HEK293 (cell line): ENCODE data around the gene SLC35C1.

Experiments used
- CTCF ChIA-PET: fragments of 350-600 bp; formaldehyde crosslinking; extraction: SDS; loops from one replicate; lab custom pipeline; 2021; ENCODE audit warnings: antibody characterized with exemption; lab: Yijun Ruan, JAX
- POLR2A ChIA-PET: fragments of 300-600 bp; formaldehyde crosslinking; extraction: SDS; loops from one replicate; lab custom pipeline; 2020; ENCODE audit warnings: antibody characterized with exemption, inconsistent platforms; lab: Yijun Ruan, JAX
- H3K27ac ChIP-seq: fragments of 200-500 bp; sonication (Bioruptor generic); 2 replicates; pipeline ENCODE4 v1.5.1; 2014; ENCODE audit warnings: low read depth, low read length, control low read depth, inconsistent platforms; ENCODE audit errors: extremely low read depth
- H3K36me3 ChIP-seq, 2 experiments: fragments of 200-500 bp in 1 of 2; sonication (Bioruptor generic) in 1 of 2; 1 replicate in 1 of 2; 2 replicates in 1 of 2; pipeline ENCODE4 v1.5.1; 2014 to 2017; ENCODE audit warnings: inconsistent platforms in 2 of 2, low read length in 2 of 2; ENCODE audit not compliant: control insufficient read depth in 2 of 2, insufficient read depth in 1 of 2
- H3K4me1 ChIP-seq: fragments of 200-500 bp; sonication (Bioruptor generic); 2 replicates; pipeline ENCODE4 v1.5.1; 2014; ENCODE audit warnings: mild to moderate bottlenecking, low read length, inconsistent platforms; ENCODE audit not compliant: control insufficient read depth, insufficient read depth
- H3K4me3 ChIP-seq: 2 replicates; pipeline ENCODE4 v1.5.1; 2011; ENCODE audit warnings: low read depth, mild to moderate bottlenecking, control low read depth, low read length, moderate library complexity
- H3K9me3 ChIP-seq: fragments of 200-500 bp; sonication (Bioruptor generic); 2 replicates; pipeline ENCODE4 v1.5.1; 2014; ENCODE audit warnings: low read depth, low read length, inconsistent platforms; ENCODE audit not compliant: control insufficient read depth, insufficient read depth
- CTCF ChIP-seq: fragments of 450-650 bp; formaldehyde crosslinking; IDR thresholded peaks from 2 replicates; pipeline ENCODE4 v1.5.1; 2016; ENCODE audit warnings: missing biosample characterization, missing genetic modification characterization
- GLIS1 ChIP-seq: fragments of 450-650 bp; formaldehyde crosslinking; IDR thresholded peaks from 2 replicates; pipeline ENCODE4 v1.5.1; 2016; ENCODE audit warnings: missing biosample characterization, missing genetic modification characterization
- HIC1 ChIP-seq: fragments of 450-650 bp; formaldehyde crosslinking; IDR thresholded peaks from 2 replicates; pipeline ENCODE4 v1.5.1; 2016; ENCODE audit warnings: missing biosample characterization, missing genetic modification characterization
- KLF10 ChIP-seq: fragments of 450-650 bp; IDR thresholded peaks from 2 replicates; pipeline ENCODE4 v1.5.1; 2018; ENCODE audit warnings: missing biosample characterization, mild to moderate bottlenecking, missing genetic modification characterization
- KLF7 ChIP-seq: fragments of 450-650 bp; formaldehyde crosslinking; IDR thresholded peaks from 2 replicates; pipeline ENCODE4 v1.5.1; 2016; ENCODE audit warnings: missing biosample characterization, missing genetic modification characterization, borderline replicate concordance
- MEIS1 ChIP-seq: sonication (generic); formaldehyde crosslinking; IDR thresholded peaks from 2 replicates; pipeline ENCODE4 v1.8.1; 2022; ENCODE audit warnings: missing genetic modification reagents, mild to moderate bottlenecking, borderline replicate concordance
- SP2 ChIP-seq: fragments of 450-650 bp; formaldehyde crosslinking; IDR thresholded peaks from 2 replicates; pipeline ENCODE4 v1.5.1; 2016; ENCODE audit warnings: missing biosample characterization, missing genetic modification characterization
- TCF7L2 ChIP-seq: IDR thresholded peaks from 2 replicates; pipeline ENCODE4 v1.6.1; 2011; ENCODE audit warnings: low read depth, mild to moderate bottlenecking, inconsistent platforms, low read length, moderate library complexity, borderline replicate concordance
- TSHZ1 ChIP-seq: fragments of 450-650 bp; formaldehyde crosslinking; IDR thresholded peaks from 2 replicates; pipeline ENCODE4 v1.5.1; 2016; ENCODE audit warnings: missing biosample characterization, missing genetic modification characterization, borderline replicate concordance
- ZEB2 ChIP-seq: fragments of 450-650 bp; formaldehyde crosslinking; IDR thresholded peaks from 2 replicates; pipeline ENCODE4 v1.5.1; 2016; ENCODE audit warnings: missing biosample characterization, missing genetic modification characterization
- ZFP37 ChIP-seq: fragments of 450-650 bp; formaldehyde crosslinking; IDR thresholded peaks from 2 replicates; pipeline ENCODE4 v1.5.1; 2016; ENCODE audit warnings: missing biosample characterization, missing genetic modification characterization
- ZNF175 ChIP-seq: fragments of 450-650 bp; formaldehyde crosslinking; IDR thresholded peaks from 2 replicates; pipeline ENCODE4 v1.5.1; 2016; ENCODE audit warnings: missing biosample characterization, missing genetic modification characterization
- ZNF18 ChIP-seq: fragments of 450-650 bp; formaldehyde crosslinking; IDR thresholded peaks from 2 replicates; pipeline ENCODE4 v1.5.1; 2016; ENCODE audit warnings: missing biosample characterization, missing genetic modification characterization
- ZNF2 ChIP-seq: fragments of 450-650 bp; formaldehyde crosslinking; IDR thresholded peaks from 2 replicates; pipeline ENCODE4 v1.5.1; 2016; ENCODE audit warnings: missing biosample characterization, missing genetic modification characterization
- ZNF335 ChIP-seq: fragments of 450-650 bp; formaldehyde crosslinking; conservative IDR thresholded peaks from 2 replicates; pipeline ENCODE4 v1.5.1; 2016; ENCODE audit warnings: missing biosample characterization, missing genetic modification characterization
- ZNF341 ChIP-seq: fragments of 450-650 bp; formaldehyde crosslinking; IDR thresholded peaks from 2 replicates; pipeline ENCODE4; 2016; ENCODE audit warnings: low read depth, missing biosample characterization, missing genetic modification characterization
- ZNF449 ChIP-seq: fragments of 450-650 bp; formaldehyde crosslinking; IDR thresholded peaks from 2 replicates; pipeline ENCODE4 v1.5.1; 2017; ENCODE audit warnings: missing biosample characterization, mild to moderate bottlenecking, missing genetic modification characterization, moderate library complexity
- ZNF510 ChIP-seq: fragments of 450-650 bp; formaldehyde crosslinking; IDR thresholded peaks from 2 replicates; pipeline ENCODE4 v1.5.1; 2018; ENCODE audit warnings: mild to moderate bottlenecking, missing genetic modification characterization, missing biosample characterization; ENCODE audit not compliant: insufficient replicate concordance
- ZNF596 ChIP-seq: fragments of 450-650 bp; IDR thresholded peaks from 2 replicates; pipeline ENCODE4 v1.5.0; 2018; ENCODE audit warnings: missing biosample characterization, mild to moderate bottlenecking, missing genetic modification characterization, moderate library complexity
- ZNF629 ChIP-seq: fragments of 450-650 bp; formaldehyde crosslinking; IDR thresholded peaks from 2 replicates; pipeline ENCODE4 v1.5.1; 2017; ENCODE audit warnings: missing biosample characterization, missing genetic modification characterization
- ZNF654 ChIP-seq: fragments of 450-650 bp; formaldehyde crosslinking; IDR thresholded peaks from 2 replicates; pipeline ENCODE4 v1.5.1; 2016; ENCODE audit warnings: low read depth, missing biosample characterization, missing genetic modification characterization
- ZNF660 ChIP-seq: fragments of 450-650 bp; IDR thresholded peaks from 2 replicates; pipeline ENCODE4 v1.5.1; 2018; ENCODE audit warnings: missing biosample characterization, mild to moderate bottlenecking, missing genetic modification characterization
- ZNF692 ChIP-seq: fragments of 450-650 bp; formaldehyde crosslinking; IDR thresholded peaks from 2 replicates; pipeline ENCODE4 v1.5.1; 2016; ENCODE audit warnings: missing biosample characterization, missing genetic modification characterization
- ZNF776 ChIP-seq: fragments of 450-650 bp; formaldehyde crosslinking; IDR thresholded peaks from 2 replicates; pipeline ENCODE4 v1.5.0; 2017; ENCODE audit warnings: missing biosample characterization, missing genetic modification characterization, borderline replicate concordance

Gene SLC35C1

GRCh38 chr11:45843158-45843924 is 38.4 kb downstream of the SLC35C1 start:
- ChIA-PET CTCF (interaction anchor here (0.5 to 2.6 kb wide), 32 partner anchors 8 to 1009 kb away, joined by 3 to 22 read pairs (median 4); partner anchors contain the start of gene PEX16), POLR2A (no interaction called here)
- H3K4me3 ChIP-seq = no peak overlapping the region
- H3K27ac ChIP-seq = no peak overlapping the region
- no peaks in the 10 kb centered on the region for H3K9me3 ChIP-seq
- no peaks in the 10 kb centered on the region for H3K36me3 ChIP-seq
- no peaks in the 10 kb centered on the region for H3K4me1 ChIP-seq
- no peak for TF ChIP-seq ZNF18
- peak; percentile 70 for TF ChIP-seq ZNF660 (tag by site-specific recombination)
- peak; percentile 37; the same call in 1 of the 2 replicates for TF ChIP-seq ZNF2 (tag by site-specific recombination)
- no peak for TF ChIP-seq MEIS1 (CRISPR knock-in tag)
- peak; percentile 37; the same call in 1 of the 2 replicates for TF ChIP-seq SP2 (tag by site-specific recombination)
- TF ChIP-seq KLF10 (tag by site-specific recombination) = peak; percentile 25; the same call in 1 of the 2 replicates
- peak; percentile 38 for TF ChIP-seq ZNF629 (tag by site-specific recombination)
- peak; percentile 35; the same call in 1 of the 2 replicates for TF ChIP-seq HIC1 (tag by site-specific recombination)
- TF ChIP-seq ZNF596 = no peak
- TF ChIP-seq GLIS1 (tag by site-specific recombination) = peak; percentile 66; the same call in 1 of the 2 replicates
- no peak for TF ChIP-seq ZNF175 (tag by site-specific recombination)
- 0 out of 2 replicates have a peak, but pooled peaks have one; percentile 30 for TF ChIP-seq ZFP37 (tag by site-specific recombination)
- TF ChIP-seq KLF7 (tag by site-specific recombination) = no peak
- TF ChIP-seq ZNF449 (tag by site-specific recombination) = no peak
- peak; percentile 40; the same call in 1 of the 2 replicates for TF ChIP-seq ZEB2
- TF ChIP-seq ZNF776 (tag by site-specific recombination) = no peak
- TF ChIP-seq ZNF510 (tag by site-specific recombination) = no peak
- TF ChIP-seq ZNF335 = peak; percentile 77
- TF ChIP-seq ZNF341 = peak; percentile 92
- peak; percentile 37; the same call in 1 of the 2 replicates for TF ChIP-seq TCF7L2
- TF ChIP-seq CTCF (tag by site-specific recombination) = peak; percentile 68
- peak; percentile 31; the same call in 1 of the 2 replicates for TF ChIP-seq ZNF692
- TF ChIP-seq TSHZ1 = no peak
- peak; percentile 67 for TF ChIP-seq ZNF654 (tag by site-specific recombination)
